Stimulated activated CD4-positive, alpha-beta T cell treated with anti-CD3 and anti-CD28 coated beads, Interleukin-1b, Interleukin-23, amount 100 ng/mL, for 48 hours (primary cell): ENCODE results near the gene KCND3.

Experiments used
- DNase-seq: peaks from one replicate; pipeline ENCODE4 v3.0.0-alpha.2; 2020

The KCND3 gene

DNA sequence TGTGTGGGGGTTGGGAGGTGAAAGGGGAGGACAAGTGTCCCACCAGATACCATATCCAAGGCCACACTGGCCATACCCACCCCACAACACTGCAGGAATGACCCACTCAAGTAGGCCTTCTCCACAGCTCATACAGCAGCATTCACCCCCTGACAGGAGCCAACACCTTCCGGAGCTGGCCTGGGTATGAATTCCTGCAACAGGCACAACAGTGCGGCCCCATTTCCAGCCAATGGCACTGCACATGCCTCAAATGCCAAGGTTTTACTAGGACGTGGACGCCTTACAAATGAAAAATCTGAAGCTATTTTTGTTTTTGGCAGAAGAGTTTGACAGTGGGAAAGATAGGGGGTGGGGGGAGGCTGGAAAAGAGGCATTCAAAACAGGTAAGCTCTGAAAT is 2.0 kb downstream of the KCND3 start:
- no peak for DNase-seq

DNA sequence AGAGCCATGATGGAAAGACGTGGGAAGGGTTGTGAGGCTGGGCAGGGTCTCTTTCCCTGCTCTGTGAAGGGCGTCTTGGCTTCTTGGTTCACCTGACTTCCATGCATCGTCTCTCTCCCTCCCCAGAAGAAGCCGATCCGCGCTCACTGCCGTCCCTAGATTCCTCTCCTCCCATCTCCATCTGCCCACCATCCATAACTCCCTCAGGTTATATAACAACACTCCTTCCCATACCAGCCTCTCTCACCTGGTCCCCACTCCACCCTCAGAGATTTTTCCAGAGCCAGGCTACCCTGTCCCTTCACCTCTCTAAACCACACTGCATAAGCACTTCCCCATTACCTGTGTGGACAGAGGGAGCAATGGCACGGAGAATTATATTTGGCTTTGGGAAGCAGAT is 6.0 kb downstream of the KCND3 start:
- DNase-seq: no peak

- DNase-seq: no peak
Observed at GRCh38 chr1:111982428-111982827, 7.0 kb downstream of the KCND3 start.

- no peak for DNase-seq
Observed at GRCh38 chr1:111981871-111982270, 7.6 kb downstream of the KCND3 start.

- DNase-seq: no peak
Observed at GRCh38 chr1:111981090-111981489, 8.4 kb downstream of the KCND3 start.

- no peak for DNase-seq
Observed at GRCh38 chr1:111980686-111981085, 8.8 kb downstream of the KCND3 start.

- DNase-seq: no peak
Observed at GRCh38 chr1:111978695-111979094, 10.8 kb downstream of the KCND3 start.

GRCh38 chr1:111977378-111977777 is 12.1 kb downstream of the KCND3 start:
- no peak for DNase-seq

DNA sequence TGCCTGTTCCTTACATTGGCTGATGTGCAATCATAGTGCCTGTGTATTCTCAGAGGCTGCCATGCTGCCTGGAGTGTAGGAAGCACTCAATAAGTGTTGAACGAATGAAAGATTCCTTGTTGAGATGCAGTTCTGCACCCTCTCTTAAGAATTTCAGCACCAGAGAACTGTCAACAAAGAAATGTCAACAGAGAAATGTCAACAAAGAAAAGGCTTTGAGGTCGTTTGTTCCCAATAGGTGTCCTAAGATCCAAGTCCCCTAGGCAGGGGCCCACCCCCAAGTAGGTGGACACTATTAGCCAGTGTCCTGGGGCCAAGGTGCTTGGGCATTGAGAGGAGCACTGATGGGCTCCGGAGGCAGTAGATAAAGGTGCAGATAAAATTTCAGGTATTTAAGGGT is 12.6 kb downstream of the KCND3 start:
- no peak for DNase-seq

- DNase-seq: no peak
Observed at GRCh38 chr1:111976332-111976731, 13.1 kb downstream of the KCND3 start.

DNA sequence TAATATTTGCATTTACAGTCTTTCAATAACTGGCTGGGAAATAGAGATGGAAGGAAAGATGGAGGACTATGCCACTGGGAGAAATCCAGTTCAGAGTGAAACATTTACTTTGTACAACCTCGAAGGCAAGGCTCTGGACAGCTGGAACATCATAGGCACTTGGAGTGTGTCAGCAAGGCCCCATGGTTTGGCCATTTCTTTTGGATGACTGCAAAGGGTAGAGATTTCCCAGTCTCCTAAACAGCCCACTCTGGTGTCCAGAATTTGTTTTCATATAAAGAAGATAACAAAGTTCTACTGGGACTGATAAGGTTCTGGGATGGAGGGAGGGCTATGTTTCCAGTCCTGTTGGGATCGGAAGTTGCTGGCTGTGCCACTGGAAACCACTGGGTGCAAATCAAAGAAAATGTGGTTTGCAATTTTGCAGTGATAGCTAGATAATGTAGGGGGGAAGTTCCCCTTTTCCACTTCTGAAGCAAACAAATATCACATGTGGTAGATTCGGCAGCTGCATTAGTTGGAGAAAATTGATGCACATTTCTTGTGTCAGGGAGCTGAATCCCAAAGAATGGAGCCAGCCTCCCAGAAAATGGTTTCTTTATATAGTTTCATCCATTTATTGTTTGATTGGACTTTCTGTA is 16.2 kb downstream of the KCND3 start:
- DNase-seq: no peak

DNA sequence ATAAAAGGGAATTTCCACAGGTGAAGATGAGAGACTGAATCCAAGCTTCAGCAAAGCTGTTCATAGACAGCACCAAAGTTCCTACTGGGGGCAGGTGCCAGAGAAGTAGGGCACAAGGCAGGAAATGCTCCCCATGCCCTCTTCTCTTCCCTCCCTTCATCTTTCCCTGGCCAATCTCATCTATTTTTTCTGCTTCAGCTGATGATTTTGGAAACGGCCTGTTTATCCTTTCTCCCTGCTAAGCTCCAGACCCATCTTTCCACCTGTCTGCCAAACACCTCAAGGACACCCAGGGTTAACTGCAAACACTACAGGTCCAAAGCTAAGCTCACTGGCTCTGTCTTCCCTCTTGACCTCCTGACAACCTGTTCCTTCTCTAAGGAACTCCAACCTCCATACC is 18.1 kb downstream of the KCND3 start:
- no peak for DNase-seq

GRCh38 chr1:111968511-111968910 is 21.0 kb downstream of the KCND3 start:
- DNase-seq: no peak

GRCh38 chr1:111967886-111968285 is 21.6 kb downstream of the KCND3 start:
- DNase-seq: no peak

DNA sequence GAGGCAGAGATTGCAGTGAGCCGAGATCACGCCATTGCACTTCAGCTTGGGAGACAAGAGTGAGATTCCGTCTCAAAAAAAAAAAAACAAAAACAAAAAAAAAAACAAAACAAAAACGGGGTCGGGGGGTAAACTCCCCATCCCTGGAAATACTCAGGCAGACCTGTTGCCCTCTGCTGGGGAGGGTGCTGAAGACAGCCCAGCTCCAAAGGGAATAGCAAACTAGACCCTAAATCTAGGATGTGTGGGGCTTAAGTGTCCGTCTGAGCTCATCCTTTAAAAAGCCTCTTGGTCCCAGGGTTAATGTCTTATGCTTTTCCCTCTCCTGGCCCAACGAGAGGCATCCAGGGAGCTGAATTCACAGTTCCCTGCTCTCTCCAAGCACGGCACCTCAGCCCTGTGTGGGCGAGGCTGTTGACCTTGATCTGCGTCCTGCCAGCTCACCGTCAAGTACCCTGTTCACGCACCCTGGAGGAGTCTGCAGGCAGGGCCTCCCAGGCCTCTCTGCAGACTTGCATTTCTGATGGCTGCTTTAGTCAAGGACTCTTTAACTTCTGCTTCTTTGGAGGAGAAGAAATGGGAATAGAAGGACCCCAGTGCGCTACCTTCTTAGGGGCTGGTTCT is 22.3 kb downstream of the KCND3 start:
- no peak for DNase-seq

- DNase-seq: no peak
Observed at GRCh38 chr1:111965781-111966443, 23.6 kb downstream of the KCND3 start.

- no peak for DNase-seq
Observed at GRCh38 chr1:111963985-111964738, 25.3 kb downstream of the KCND3 start.

GRCh38 chr1:111961773-111962565 is 27.5 kb downstream of the KCND3 start:
- no peak for DNase-seq

- DNase-seq: no peak
Observed at GRCh38 chr1:111961016-111961415, 28.5 kb downstream of the KCND3 start.

DNA sequence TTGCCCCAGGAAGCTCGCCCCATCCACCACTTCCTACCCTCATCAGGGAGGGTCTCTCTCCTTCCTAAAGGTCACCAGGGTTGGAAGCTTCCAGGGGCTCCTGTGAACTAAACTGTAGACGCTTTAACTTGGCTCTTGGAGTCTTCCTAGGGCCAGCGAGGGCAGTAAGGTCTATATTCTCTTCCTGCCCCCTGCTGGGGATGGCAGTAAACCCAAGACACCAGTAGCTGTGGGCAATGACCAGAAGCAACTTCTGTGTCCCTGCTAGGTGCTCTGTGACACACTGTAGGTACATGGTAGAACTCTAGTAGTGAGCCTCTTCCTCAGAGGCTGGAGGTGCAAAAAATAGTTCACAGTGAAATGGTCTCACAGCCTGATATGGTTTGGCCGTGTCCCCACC is 30.0 kb downstream of the KCND3 start:
- DNase-seq: no peak

GRCh38 chr1:111958851-111959250 is 30.6 kb downstream of the KCND3 start:
- no peak for DNase-seq

- no peak for DNase-seq
Observed at GRCh38 chr1:111958075-111958474, 31.4 kb downstream of the KCND3 start.
